ENCODE measurements around the gene PRKRIP1.
A peak's percentile ranks its signal among the peaks of the same experiment; 100 is the strongest.
"Not testable (repeated sequence)": the region's sequence is repeated elsewhere in the genome, so short reads cannot be mapped to it uniquely, and the experiment has no call there.

Gene PRKRIP1

DNA sequence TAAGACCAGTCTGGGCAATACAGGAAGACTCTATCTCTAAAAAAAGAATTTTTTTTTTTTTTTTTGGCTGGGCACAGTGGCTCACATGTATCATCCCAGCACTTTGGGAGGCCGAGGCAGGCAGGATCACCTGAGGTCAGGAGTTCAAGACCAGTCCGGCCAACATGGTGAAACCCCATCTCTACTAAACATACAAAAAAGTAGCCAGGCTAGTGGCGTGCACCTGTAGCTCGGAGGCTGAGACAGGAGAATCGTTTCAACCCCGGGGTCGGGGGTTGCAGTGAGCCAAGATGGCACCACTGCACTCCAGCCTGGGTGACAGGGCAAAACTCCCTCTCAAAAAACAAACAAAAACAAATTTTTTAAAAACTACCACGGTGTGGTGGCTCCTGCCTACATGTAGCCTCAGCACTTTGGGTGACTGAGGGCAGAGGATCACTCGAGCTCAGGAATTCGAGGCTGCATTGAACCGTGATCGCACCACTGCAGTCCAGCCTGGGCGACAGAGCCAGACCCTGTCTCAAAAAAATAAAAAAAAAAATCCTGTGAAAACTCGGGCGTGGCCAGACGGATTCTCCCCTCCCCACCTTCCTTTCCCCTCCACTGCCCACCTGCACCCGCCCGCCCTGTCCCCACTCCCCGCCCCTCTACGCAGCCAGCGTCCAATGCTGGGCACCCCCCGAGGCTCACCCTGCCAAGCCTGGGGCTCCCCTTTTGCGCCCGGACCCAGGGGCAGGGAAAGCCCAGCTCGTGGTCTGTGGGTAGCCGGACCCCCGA lies 36.5 kb downstream of the PRKRIP1 start:
- DNase-seq = peak; percentile 58

DNA sequence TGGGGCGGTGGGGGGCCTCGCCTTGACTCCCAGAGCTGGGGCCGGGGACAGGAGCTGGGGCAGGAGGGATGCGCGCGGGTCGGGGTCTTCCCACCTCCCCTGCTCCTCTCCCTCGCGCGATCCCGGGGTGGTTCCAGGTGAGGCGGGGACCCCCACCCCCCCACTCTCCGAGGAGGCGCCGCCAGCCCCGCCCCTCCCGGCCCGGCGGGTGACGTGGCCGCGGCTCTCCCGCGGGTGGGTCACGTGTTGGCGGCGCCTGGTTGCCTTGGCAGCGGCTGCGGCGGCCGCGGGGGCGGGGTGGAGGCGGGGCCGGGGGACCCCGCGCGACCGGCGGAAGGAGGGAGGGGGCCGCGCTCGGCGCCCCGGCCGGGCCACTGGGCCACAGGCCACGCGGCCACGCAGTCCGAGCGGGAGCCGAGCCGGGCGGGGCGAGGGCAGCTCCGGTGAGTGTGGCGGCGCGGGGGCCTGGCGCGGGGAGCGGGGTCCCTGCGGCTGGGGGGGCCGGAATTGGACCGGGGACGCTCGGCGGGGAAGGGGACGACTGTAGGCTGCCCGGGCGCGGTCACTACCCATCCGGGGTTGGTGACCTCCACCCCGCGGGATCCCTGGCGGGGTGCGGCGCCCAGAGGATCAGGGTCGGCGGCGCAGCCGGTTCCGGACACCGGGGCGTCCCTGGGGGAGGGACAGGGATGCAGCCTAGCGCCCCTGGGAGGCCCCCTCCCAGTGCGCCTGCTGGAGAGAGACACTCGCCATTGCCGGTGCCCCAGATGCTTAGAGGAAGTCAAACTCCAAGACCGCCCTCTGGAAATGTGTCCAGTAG lies 37.3 kb downstream of the PRKRIP1 start, which contains the start of gene ORAI2:
Gene ORAI2 (plus strand): TSS at position 357 of the 820 bp plus-strand sequence. CDS start 5,382 bp downstream, outside the sequence.
- peak; percentile 78 for DNase-seq

DNA sequence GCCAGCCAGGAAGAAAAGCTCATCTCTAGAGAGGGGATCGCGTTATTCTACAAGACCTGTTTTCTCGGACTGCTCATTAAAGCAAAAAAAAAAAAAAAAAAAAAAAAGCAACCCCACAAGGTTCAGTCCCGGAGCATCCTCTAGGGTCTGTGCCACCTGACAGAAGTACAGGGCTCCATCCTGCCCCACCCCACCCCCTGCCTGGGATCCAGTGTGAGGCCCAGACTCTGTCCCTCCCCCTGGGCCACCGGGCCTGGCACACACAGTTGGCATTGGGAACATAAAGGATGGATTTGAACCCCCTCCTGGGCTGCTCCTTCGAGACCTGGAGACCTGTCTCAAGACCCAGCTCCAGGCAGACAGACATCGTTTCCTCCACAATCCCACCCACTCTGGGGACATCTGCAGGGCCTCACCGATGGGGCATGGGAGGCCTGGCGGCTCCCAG lies 37.9 kb downstream of the PRKRIP1 start:
- no peak for DNase-seq

DNA sequence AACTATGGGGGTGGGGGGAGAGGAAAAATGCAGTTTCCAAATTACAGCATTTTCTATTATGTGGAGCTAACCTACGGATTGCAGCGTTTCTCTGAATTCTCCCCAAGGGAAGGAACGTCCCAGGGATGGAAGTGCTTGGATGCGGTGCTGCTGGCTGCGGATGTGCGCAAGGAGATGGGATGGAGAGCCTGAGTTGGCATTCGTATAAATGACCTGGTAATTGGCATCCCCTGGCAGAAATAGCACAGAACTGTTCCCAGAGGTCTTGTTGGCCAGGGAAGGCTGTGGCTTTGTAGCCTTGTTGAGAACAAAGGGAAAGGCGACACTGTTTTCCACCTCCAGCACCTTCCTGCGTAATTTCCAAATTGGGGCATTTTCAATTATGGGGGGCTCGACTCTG lies 40.0 kb downstream of the PRKRIP1 start:
- DNase-seq = no peak

DNA sequence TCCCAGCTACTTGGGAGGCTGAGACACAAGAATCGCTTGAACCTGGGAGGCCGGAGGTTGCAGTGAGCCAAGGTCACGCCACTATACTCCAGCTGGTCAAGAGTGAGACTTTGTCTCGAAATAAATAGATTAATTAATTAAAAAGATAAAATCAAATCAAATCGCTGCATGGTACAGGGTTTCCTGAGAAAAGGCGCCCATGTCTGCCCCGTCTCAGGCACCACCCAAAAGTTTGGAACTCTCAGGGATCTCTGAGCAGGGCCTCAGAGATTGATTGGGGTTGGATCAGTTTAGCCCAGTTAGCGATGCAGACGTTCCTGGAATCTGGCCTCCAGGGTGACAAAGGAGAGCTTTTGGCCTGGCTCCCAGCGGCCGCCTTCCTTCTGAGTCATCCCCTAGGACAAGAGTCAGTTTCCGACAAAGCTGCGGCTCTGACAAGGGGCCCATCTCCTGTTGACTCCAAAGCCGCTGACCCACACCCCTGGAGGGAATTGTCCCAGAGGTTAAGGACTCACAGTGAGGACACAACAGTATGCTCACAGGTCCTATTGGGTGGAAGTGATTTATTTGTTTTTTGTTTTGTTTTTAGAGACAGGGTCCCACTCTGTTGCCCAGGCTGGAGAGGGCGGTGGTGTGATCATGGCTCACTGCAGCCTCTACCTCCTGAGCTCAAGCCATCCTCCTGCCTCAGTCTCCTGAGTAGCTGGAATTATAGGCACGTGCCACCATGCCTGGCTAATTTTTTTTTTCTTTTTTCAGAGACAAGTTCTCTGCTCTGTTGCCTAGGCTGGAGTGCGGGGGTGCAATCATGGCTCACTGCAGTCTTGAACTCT lies 44.0 kb downstream of the PRKRIP1 start:
- DNase-seq = no peak

DNA sequence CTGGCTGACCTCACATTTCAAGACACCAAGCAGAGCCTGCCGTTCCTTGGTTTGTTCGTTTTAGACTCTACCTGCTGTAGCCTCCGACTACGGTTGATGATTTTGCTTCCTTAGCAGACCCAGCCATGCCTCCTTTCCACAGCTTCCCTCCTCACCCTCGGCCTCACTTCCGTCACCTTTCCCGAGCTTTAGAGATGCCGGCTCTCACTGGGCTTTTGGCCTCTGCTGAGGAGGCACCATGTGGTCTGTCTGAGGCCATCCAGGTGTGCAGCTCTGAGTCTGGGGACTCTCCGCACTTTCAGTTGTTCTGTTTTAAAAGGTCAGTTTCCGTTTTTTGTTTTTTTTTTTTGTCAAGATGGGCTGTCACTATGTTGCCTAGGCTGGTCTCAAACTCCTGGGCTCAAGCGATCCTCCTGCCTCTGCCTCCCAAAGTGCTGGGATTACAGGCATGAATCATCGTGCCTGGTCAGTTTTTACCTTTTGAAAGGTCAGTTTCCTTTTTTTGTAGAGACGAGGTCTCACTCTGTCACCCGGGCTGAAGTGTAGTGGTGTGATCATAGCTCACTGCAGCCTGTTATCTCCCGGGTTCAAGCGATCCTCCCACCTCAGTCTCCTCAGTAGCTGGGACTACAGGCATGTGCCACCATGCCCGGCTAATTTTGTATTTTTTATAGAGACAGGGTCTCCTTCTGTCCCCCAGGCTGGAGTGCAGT lies 49.0 kb downstream of the PRKRIP1 start:
- no peak for DNase-seq

DNA sequence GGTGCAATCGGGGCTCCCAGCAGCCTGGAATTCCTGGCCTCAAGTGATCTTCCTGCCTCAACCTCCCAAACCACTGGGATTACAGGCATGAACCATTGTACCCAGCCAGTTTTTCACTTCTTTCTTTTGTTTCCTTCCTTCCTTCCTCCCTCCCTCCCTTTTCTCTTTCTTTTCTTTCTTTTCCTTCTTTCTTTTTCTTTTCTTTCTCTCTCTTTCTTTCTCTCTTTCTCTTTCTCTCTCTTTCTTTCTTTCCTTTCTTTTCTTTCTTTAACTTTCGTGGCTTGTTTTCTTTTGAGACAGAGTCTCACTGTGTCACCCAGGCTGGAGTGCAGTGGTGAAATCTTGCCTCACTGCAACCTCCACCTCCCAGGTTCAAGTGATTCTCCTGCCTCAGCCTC lies 49.5 kb downstream of the PRKRIP1 start:
- DNase-seq = no peak

DNA sequence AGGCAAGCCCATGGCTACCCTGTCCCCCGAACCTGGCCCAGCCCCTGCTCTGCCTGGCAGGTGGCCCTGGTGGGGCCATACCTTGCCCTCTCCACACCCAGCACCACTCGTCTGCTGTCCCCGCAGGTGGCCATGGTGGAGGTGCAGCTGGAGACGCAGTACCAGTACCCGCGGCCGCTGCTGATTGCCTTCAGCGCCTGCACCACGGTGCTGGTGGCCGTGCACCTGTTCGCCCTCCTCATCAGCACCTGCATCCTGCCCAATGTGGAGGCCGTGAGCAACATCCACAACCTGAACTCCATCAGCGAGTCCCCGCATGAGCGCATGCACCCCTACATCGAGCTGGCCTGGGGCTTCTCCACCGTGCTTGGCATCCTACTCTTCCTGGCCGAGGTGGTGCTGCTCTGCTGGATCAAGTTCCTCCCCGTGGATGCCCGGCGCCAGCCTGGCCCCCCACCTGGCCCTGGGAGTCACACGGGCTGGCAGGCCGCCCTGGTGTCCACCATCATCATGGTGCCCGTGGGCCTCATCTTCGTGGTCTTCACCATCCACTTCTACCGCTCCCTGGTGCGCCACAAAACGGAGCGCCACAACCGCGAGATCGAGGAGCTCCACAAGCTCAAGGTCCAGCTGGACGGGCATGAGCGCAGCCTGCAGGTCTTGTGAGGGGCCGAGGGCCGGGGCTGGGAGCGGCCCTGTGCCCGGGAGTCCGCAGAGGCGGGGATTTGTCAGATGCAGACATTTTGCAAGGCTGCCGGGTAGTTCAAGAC lies 50.4 kb downstream of the PRKRIP1 start:
- DNase-seq = no peak

DNA sequence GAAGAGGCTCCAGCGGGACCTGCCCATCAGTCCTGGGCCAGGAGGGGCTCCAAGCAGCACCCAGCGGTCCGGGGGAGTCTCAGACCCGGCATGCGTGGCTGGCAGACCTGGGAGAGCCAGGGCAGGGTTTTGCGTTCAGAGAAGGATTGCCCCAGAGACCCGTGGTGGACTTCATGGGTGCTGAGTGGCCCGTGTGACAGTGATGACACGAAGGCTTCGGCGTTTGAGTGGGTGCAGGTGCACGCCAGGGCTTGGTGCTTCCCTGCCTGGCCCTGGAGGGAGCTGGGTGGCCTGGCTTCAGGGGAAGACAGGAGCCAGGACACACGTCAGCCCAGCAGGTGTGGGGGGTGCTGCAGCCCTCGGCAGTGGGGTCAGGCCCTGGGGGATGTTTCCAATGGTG lies 51.1 kb downstream of the PRKRIP1 start:
- DNase-seq = no peak

DNA sequence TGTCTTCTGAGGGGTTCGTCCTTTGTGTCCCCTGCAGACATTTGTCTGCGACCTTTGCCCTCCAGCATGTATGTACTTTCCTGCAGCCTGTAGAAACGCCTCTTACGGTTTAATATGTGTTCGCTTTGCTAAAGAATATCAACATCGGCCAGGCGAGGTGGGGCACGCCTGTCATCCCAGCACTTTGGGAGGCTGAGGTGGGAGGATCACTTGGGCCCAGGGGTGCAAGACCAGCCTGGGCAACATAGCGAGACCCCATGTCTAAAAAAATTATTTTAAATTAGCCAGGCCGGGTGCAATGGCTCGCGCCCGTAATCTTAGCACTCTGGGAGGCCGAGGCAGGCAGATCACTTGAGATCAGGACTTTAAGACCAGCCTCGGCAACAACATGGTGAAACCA lies 53.0 kb downstream of the PRKRIP1 start:
- no peak for DNase-seq

DNA sequence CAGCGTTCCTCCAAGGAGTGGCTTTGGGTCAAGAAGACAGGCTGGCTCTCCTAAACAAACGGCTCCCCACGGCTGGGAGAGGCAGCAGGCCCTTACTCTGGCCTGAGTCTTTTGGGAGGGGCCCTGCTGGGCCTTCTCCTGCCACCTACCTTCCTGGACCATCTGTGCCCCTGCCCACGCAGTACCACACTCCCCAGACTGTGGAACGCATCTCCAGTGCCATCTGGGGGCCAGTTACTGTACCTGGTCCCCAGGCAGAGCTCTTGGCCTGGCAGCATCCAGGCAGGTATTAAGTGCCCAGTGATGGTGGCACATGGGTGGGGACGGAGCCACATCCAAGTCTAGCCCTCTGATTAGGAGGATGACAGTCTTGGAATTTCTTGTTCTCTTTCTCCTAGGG lies 54.1 kb downstream of the PRKRIP1 start:
- DNase-seq = peak; percentile 22

DNA sequence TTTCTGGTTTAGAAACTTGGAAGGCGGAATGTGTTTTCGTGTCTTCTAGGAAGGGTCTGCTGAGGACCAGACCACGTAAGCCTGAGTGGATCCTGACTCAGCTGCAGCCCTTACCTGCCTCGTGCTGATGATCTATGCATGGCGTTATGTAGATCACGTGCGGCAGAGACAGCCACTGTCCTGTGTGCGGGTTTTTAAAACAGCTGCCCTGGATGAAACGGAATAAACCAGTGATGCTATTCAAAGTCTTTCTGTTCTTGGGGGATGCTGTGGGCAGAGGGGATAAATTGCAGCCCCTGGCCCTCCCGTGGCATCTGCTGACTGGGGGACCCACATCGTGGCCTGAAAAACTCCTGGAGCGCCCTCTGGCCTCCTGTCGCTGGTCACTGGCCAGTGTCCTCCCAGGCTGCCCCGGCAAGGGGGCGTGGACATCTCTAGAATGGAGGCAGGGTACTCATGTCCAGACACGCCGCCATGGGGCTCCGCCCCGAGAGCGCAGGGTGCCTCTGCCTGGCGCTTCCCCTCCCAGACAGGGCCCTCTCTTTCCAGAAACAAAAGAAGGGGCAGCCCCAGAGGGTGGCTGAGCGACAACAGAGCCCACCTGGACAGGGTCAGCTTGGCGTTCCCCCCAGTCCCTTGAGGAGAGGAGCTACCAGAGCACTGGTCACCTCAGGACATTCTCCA lies 55.4 kb downstream of the PRKRIP1 start:
- no peak for DNase-seq

DNA sequence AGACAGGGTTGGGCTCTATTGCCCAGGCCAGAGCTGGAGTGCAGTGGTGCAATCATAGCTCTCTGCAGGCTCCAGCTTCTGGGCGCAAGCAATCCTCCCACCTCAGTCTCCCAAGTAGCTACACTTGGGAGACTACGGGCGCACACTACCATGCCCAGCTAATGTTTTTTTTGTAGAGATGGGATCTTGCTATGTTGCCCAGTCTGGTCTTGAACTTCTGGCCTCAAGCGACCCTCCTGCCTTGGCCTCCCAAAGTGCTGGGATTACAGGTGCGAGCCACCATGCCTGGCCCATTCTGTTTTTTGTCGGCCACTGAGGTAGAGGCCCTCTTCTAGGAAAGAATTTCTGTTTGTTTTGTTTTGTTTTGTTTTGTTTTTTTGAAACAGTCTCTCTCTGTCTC lies 56.3 kb downstream of the PRKRIP1 start:
- no peak for DNase-seq

DNA sequence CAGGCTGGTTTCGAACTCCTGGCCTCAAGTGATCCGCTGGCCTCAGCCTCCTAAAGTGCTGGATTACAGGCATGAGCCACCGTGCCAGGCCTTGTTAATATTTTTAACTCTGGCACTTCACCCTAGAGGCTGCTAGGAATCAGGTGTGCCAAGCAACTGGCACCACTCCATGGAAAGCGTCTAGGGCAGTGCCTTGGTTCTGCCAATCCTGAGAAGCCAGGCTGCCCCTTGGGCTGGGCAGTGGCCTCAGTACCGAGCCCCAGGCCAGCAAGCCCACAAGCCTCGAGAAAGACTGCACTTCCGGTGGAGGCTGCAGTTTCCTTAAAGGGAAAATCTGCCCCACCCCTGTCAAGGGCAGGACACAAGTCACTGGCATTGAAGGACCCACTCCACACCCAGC lies 57.2 kb downstream of the PRKRIP1 start:
- DNase-seq = no peak

DNA sequence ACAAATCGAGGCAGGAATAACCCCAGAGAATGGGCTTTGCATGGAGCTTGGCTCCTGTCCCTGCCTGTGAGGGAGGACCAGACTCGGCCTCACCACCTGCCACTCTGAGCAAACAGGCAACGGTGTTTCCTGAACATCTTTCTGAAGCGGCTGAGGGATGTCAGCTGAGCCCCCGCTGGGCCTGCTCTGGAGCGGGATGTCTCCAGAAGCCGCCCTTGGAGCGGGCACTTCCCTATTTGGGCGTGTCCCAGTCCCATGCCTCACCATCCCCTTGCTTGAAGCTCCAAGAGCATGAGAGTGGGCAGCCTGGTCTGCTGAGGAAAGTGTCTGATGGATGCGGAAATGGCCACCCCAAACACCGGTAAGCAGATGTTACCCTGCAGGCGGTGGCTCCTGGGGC lies 58.3 kb downstream of the PRKRIP1 start:
- no peak for DNase-seq

DNA sequence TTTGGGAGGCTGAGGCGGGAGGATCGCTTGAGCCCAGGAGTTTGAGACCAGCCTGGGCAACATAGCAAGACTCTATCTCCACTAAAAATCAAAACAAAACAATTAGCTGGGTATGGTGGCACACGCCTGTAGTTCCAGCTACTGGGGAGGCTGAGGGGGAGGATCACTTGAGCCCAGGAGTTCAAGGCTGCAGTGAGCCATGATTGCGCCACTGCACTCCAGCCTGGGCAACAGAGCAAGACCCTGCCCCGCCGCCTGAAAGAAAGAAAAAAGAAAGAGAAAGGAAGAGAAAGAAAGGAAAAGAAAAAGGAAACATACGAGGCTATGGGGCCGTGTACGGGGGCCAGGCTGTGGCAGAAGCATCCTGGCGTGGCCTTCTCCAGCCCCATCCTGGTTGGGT lies 58.8 kb downstream of the PRKRIP1 start:
- not testable (repeated sequence) for DNase-seq

DNA sequence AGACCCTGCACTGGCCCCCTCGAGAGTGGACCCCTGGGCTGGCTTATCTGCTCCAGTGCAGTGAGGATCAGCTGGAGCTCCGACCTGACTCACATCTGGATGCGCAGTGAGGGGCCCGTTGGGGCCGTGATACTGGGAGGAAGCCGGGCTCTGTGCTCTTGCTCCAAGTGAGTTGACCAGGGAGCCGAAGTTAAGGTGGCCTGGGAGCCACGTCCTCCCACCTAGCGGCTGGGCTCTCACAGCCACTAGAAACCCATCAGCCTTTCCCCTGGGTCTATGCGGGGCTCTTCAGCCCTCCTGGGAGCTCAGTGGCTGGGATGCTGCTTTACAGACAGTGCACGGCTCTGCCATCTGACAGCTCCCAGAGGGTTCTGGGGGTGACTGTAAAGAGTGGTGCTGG lies 59.4 kb downstream of the PRKRIP1 start:
- DNase-seq = no peak

DNA sequence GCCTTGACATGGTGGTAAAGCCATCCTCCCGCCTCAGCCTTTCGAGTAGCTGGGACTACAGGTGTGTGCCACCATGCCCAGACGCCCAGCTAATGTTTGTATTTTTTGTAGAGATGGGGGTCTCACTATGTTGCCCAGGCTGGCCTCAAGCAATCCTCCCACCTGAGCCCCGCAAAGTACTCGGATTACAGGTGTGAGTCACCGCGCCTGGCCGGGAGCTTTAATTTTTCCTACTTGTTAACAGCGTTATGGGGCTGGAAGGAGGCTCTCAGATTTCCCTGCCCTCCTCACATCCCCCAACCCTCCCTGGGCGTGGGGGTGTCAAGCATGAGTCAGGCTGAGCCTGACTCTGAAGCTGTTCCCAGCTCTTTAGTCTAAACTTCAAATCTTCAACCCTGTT lies 60.2 kb downstream of the PRKRIP1 start:
- DNase-seq = no peak

DNA sequence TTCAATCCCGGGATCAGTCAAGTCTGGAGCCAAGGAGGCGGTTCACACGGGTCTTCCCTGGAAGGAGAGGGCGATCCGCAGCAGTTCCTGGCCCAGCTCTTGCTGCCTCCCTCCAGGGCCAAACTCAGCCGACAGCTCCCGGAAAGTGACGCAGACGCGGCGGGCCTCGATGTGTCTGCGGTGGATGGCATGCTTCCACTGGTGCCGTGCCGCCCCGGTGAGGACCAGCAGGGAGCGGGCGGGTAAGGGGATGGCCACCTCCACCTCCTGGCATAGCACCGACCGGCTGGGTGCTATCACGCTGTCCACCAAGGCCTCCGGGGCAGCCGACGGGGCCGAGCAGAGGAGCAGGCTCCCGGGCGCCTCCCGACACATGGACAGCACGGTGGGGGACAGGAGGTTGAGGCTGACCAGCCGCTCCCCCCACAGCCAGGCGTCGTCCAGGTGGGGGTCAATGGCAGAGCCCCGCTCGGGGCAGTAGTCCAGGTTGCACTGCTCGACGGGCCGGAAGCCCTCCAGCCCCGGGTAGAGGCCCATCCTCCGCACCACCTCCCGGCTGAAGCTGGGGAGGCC lies 61.3 kb downstream of the PRKRIP1 start:
- no peak for DNase-seq

DNA sequence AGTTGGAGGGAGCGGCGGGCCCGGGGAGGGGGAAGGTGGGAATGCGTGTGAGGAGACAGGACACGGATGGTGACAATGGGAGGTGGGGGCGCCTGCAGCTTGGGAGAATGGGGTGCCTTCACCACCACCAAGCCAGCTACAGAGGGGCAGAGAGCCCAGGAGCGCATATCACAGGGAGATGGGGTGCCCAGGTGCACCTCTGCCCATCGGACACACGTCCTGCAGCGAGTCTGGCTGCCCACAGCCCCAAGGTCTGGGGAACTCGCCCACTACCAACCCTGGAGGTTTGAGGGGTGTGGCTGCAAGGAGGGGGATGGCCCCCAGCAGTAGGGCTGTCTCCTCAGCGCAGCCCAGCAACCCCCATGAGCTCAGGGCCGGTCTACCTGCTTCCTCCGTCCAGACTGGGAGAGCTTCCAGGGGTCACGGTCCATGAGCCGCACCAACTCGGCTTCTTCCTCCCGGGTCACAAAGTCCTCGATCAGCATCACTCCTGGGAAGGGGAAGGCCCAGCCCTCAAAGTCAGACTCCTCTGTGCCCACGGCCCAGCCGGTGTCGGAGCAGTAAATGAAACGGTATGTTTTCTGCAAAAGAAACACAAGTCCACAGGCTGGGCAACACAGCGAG lies 63.2 kb downstream of the PRKRIP1 start:
- DNase-seq = no peak
